ENCODE results near the gene NBAS. TPM values are rescaled to one million over a fixed set of nuclear protein-coding genes. Genes with fewer than 3 reads are reported as not detected.

Gene NBAS
- total and polyA plus RNA-seq, 10 of the 15 experiments (the other 5 are each of a cell fraction or from before 2014, with no cell fraction given): 4.3 to 32.7 (median 20.8) TPM

DNA sequence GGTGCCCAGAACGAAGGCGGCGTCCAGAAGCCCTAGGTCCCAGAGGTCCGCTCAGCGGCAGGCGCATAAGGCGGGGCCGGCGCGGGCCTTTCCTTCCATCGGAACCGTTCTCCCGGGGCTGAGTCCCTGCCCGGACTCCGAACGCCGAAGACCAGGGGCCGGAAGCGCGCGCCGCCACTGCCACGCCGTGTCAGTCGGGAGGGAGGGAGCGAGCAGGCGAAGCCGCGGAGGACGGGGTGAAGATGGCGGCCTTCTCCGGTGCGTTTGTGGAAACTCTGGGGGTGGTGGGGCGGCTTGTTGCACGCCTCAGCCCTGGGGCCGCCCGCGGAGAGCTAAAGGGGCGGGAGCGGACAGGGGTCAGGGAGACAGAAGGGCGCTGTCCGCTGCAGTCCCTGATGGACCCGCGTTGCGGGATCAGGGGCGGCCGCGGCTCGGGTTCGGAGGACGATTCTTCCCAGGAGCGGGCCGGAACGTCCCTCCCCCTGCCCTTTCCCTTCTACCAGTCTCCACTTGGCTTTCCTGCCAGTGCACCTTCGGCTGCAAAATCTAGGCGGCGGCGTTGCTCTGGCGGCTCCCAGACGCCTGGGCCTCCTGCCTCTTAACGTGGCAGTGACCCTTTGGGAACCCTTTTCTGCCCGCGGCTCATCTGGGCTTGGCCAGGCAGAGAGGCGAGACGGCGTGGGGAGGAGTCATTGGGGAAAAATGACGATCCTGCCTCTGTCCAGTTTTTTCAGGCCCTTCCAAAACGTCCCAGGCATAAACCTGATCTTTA, 30.7 kb upstream of the NBAS start, which contains the start of gene DDX1:
Gene DDX1, plus strand, starts transcription at position 177 of the 772 bp plus-strand sequence. Its CDS starts 66 bp downstream, at position 243.
- Histone ChIP-seq H3K9ac (ENCODE audit: control insufficient read depth, insufficient read depth, low read length) (peak within 1 kb of the TSS; percentile 92), H3K4me3 (peak within 1 kb of the TSS; percentile 95), H3K4me1 (ENCODE audit: control insufficient read depth, insufficient read depth, low read length) (no peaks in the 10 kb centered on the region; the same call in none of the 2 replicates), H3K27me3 (replicated peaks in 1 of 2; ENCODE audit: control insufficient read depth in 2 of 2, insufficient read depth in 2 of 2, low read length in 1 of 2) (no peaks in the 10 kb centered on the region), H3K36me3 (ENCODE audit: control insufficient read depth in 2 of 2, insufficient read depth in 2 of 2, low read length in 1 of 2) (peaks cover 0 to 14% of the 10 kb centered on the region in 2 experiments; a peak in 2 of 4 replicates), H2AFZ (ENCODE audit: control insufficient read depth, low read depth, low read length) (peak within 1 kb of the TSS; percentile 98), H3K4me2 (ENCODE audit: control insufficient read depth, insufficient read depth) (peak within 1 kb of the TSS; percentile 80), H4K20me1 (ENCODE audit: control insufficient read depth, insufficient read depth) (no peaks in the 10 kb centered on the region), H3K79me2 (ENCODE audit: control insufficient read depth, insufficient read depth, low read length) (peaks cover 32% of the 10 kb centered on the region), H3K27ac (ENCODE audit: control insufficient read depth, insufficient read depth) (peak within 1 kb of the TSS; percentile 85), H3K9me3 (replicated peaks; ENCODE audit: control insufficient read depth, insufficient read depth, low read length) (no peaks in the 10 kb centered on the region)
- DNase-seq (ENCODE audit: low read depth, low spot score) (peak; percentile 20), ATAC-seq (peak; percentile 95), FAIRE-seq (peak; percentile 75)
- ChIA-PET RAD21 (ENCODE audit: unreplicated experiment) (no interaction called here), SMC1A (ENCODE audit: uncharacterized antibody, unreplicated experiment) (interaction anchor here (1.1 kb wide), 1 partner anchor 24 kb away, joined by 3 read pairs; no protein-coding TSS in a partner anchor), CTCF (no interaction called here), POLR2A (no interaction called here)
- in situ Hi-C loops (cut with MboI) (no loop called here), intact Hi-C loops (cut with micrococcal nuclease; ENCODE audit: unreplicated experiment) (no loop called here)
- BruUV-seq (replicated peaks): no TSS peak
- WGBS (ENCODE audit: insufficient coverage, insufficient replicate concordance, low lambda C conversion rate, missing lambda C conversion rate): 2% methylated on average over 53 of the region's 68 CpGs
- no peak for TF ChIP-seq MEF2A (IDR thresholded peaks at IDR 0.05; ENCODE audit: insufficient read depth, low read depth, low read length)
- peak; percentile 63; the same call in 1 of the 2 replicates for TF ChIP-seq DPF2 (IDR thresholded peaks at IDR 0.05)
- 0 out of 2 replicates have a peak, but pooled peaks have one; percentile 77 for TF ChIP-seq ASH2L (IDR thresholded peaks at IDR 0.05; ENCODE audit: borderline replicate concordance, low read depth)
- peak; percentile 92 for TF ChIP-seq SMARCA5 (IDR thresholded peaks at IDR 0.05)
- TF ChIP-seq POLR2AphosphoS2 (IDR thresholded peaks at IDR 0.05; ENCODE audit: low read depth, low read length): peak; percentile 70; the same call in 1 of the 2 replicates
- TF ChIP-seq RELA (IDR thresholded peaks at IDR 0.05; ENCODE audit: borderline replicate concordance, partially characterized antibody): peak; percentile 33
- TF ChIP-seq NRF1 (conservative IDR thresholded peaks at IDR 0.05; ENCODE audit: low read depth, low read length): no peak
- no peak for TF ChIP-seq NFYB (IDR thresholded peaks at IDR 0.05; ENCODE audit: insufficient read depth, low read depth, low read length)
- TF ChIP-seq, protein P1, sequence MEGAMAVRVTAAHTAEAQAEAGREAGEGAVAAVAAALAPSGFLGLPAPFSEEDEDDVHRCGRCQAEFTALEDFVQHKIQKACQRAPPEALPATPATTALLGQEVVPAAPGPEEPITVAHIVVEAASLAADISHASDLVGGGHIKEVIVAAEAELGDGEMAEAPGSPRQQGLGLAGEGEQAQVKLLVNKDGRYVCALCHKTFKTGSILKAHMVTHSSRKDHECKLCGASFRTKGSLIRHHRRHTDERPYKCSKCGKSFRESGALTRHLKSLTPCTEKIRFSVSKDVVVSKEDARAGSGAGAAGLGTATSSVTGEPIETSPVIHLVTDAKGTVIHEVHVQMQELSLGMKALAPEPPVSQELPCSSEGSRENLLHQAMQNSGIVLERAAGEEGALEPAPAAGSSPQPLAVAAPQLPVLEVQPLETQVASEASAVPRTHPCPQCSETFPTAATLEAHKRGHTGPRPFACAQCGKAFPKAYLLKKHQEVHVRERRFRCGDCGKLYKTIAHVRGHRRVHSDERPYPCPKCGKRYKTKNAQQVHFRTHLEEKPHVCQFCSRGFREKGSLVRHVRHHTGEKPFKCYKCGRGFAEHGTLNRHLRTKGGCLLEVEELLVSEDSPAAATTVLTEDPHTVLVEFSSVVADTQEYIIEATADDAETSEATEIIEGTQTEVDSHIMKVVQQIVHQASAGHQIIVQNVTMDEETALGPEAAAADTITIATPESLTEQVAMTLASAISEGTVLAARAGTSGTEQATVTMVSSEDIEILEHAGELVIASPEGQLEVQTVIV (IDR thresholded peaks at IDR 0.05; ENCODE audit: borderline replicate concordance, partially characterized antibody): peak; percentile 12
- TF ChIP-seq YBX1 (IDR thresholded peaks at IDR 0.05): no peak
- peak; percentile 55; the same call in 1 of the 2 replicates for TF ChIP-seq RFX5 (IDR thresholded peaks at IDR 0.05; ENCODE audit: low read depth, low read length)
- TF ChIP-seq ZZZ3 (IDR thresholded peaks at IDR 0.05; ENCODE audit: control insufficient read depth, insufficient read length, low read depth): no peak
- TF ChIP-seq SREBF2 (IDR thresholded peaks at IDR 0.05; ENCODE audit: low read length): 0 out of 2 replicates have a peak, but pooled peaks have one; percentile 51
- no peak for TF ChIP-seq KDM1A (IDR thresholded peaks at IDR 0.05; ENCODE audit: borderline replicate concordance)
- TF ChIP-seq CBX5 (IDR thresholded peaks at IDR 0.05; ENCODE audit: low read depth): peak; percentile 96
- TF ChIP-seq NKRF (conservative IDR thresholded peaks at IDR 0.05): peak; percentile 39
- TF ChIP-seq, protein P2, sequence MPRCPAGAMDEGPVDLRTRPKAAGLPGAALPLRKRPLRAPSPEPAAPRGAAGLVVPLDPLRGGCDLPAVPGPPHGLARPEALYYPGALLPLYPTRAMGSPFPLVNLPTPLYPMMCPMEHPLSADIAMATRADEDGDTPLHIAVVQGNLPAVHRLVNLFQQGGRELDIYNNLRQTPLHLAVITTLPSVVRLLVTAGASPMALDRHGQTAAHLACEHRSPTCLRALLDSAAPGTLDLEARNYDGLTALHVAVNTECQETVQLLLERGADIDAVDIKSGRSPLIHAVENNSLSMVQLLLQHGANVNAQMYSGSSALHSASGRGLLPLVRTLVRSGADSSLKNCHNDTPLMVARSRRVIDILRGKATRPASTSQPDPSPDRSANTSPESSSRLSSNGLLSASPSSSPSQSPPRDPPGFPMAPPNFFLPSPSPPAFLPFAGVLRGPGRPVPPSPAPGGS (IDR thresholded peaks at IDR 0.05; ENCODE audit: borderline replicate concordance, insufficient read depth, low read depth, low read length, poor library complexity, severe bottlenecking): no peak
- peak; percentile 96 for TF ChIP-seq PML (IDR thresholded peaks at IDR 0.05; ENCODE audit: low read length)
- peak; percentile 90 for TF ChIP-seq IKZF1 (conservative IDR thresholded peaks at IDR 0.05)

Measured in GM12878 (cell line).